Gastroesophageal sphincter (tissue), 4 donors: ENCODE measurements around the gene PCDH9. TPM values are rescaled to one million over a fixed set of nuclear protein-coding genes. Genes with fewer than 3 reads are reported as not detected.

Experiments used
- ATAC-seq: fragments of 150-250 bp; one replicate; pipeline ENCODE4 v1.9.1; 2016; ENCODE audit warnings: mild to moderate bottlenecking, moderate library complexity
- H3K27ac ChIP-seq, 4 donors: fragments of 200-600 bp; sonication (generic) in 3 of 4; 1 replicate in 3 of 4; 2 replicates in 1 of 4; pipeline ENCODE4 v1.5.1; 2016 to 2019
- H3K27me3 ChIP-seq: fragments of 200-600 bp; sonication (generic); one replicate; pipeline ENCODE4 v1.5.1; 2019
- H3K36me3 ChIP-seq, 2 donors: fragments of 200-600 bp; sonication (generic); one replicate each; pipeline ENCODE4 v1.5.1; 2019; ENCODE audit warnings: control low read depth in 1 of 2
- H3K4me1 ChIP-seq, 3 donors: fragments of 200-600 bp; sonication (generic); 1 replicate in 2 of 3; 2 replicates in 1 of 3; pipeline ENCODE4 v1.5.1; 2016 to 2019; ENCODE audit warnings: control low read depth in 2 of 3
- H3K4me3 ChIP-seq, 2 donors: fragments of 200-600 bp; sonication (generic); one replicate each; pipeline ENCODE4 v1.5.1; 2019; ENCODE audit warnings: mild to moderate bottlenecking in 1 of 2, moderate library complexity in 1 of 2
- H3K9me3 ChIP-seq, 3 donors: fragments of 200-600 bp; sonication (generic); one replicate each; pipeline ENCODE4 v1.5.1; 2017 to 2019; ENCODE audit warnings: control low read depth in 2 of 3
- EP300 ChIP-seq: sonication (generic); formaldehyde crosslinking; IDR thresholded peaks from one replicate; pipeline ENCODE4 v1.6.1; 2017; ENCODE audit warnings: antibody characterized with exemption, mild to moderate bottlenecking
- POLR2A ChIP-seq, 2 donors: fragments of 450-650 bp; IDR thresholded peaks; one replicate each; pipeline ENCODE4 v1.6.1; 2017; ENCODE audit warnings: antibody characterized with exemption in 2 of 2, mild to moderate bottlenecking in 2 of 2, moderate library complexity in 1 of 2
- POLR2AphosphoS5 ChIP-seq: sonication (generic); formaldehyde crosslinking; IDR thresholded peaks from one replicate; pipeline ENCODE4 v1.6.1; 2017; ENCODE audit warnings: antibody characterized with exemption
- WGBS, 2 donors: methylation state at CpG; one replicate each; pipeline ENCODE4 v1.1.5; 2018; ENCODE audit warnings: low coverage in 1 of 2; 5-methylcytosine and 5-hydroxymethylcytosine counted together
- total RNA-seq, 4 donors: library from RNA; depleted of rRNA; stranded (reverse); fragments of >200 nt; gene quantifications; one replicate each; pipeline ENCODE4 v1.1.0, GENCODE V29; 2016
- TF ChIP-seq, protein P1 (sequence below), 4 experiments: fragments of 200-600 bp in 2 of 4; fragments of 450-650 bp in 2 of 4; sonication (generic) in 1 of 4; IDR thresholded peaks; one replicate each; pipeline ENCODE4 v1.5.1; 2017 to 2019; ENCODE audit warnings: antibody characterized with exemption in 4 of 4, mild to moderate bottlenecking in 2 of 4, moderate library complexity in 2 of 4

The PCDH9 gene
- total RNA-seq, 4 donors from 2014 or later: 52.9 to 141 (median 56.5) TPM

DNA sequence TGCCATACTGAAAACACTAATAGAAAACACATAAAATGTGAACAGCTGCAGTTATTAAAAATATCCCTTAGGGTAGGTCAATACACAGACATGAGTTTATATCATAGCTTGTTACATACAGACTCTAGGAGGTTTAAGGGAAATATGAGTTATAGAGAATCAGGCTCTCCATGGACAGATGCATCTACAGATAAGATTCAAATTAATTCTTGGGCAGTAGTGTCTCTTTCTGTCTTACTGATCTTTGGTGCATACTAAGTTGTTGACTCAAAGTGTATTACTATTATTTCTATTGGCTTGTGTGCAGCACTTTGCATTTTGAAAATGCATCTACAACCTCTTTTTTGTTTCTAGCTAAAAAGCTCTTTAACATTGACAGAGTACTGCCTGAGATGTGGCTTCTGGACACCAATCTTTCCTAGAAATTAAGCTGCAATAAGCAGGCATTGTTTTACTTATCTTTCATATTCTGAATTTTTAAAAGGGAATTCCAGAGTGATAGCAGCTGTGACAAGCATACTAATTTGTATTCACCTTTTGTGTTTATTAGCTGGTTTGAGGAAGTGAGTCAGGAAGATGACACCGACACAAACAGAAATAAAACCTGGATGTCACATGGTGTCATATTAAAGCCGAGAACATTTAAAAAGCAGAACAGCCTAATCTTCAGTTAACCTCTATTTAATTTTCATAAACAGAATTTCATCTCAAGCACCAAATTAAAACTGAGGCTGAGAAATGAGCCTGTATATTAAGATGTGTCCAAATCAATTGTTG, 399.0 kb downstream of the PCDH9 start:
- no peak for ATAC-seq
- no peaks in the 10 kb centered on the region for H3K9me3 ChIP-seq
- H3K27ac ChIP-seq: no peak overlapping the region
- H3K36me3 ChIP-seq: no peaks in the 10 kb centered on the region
- TF ChIP-seq POLR2A (IDR thresholded peaks at IDR 0.05) (no peak), EP300 (no peak), POLR2AphosphoS5 (no peak)
- TF ChIP-seq, protein P1, sequence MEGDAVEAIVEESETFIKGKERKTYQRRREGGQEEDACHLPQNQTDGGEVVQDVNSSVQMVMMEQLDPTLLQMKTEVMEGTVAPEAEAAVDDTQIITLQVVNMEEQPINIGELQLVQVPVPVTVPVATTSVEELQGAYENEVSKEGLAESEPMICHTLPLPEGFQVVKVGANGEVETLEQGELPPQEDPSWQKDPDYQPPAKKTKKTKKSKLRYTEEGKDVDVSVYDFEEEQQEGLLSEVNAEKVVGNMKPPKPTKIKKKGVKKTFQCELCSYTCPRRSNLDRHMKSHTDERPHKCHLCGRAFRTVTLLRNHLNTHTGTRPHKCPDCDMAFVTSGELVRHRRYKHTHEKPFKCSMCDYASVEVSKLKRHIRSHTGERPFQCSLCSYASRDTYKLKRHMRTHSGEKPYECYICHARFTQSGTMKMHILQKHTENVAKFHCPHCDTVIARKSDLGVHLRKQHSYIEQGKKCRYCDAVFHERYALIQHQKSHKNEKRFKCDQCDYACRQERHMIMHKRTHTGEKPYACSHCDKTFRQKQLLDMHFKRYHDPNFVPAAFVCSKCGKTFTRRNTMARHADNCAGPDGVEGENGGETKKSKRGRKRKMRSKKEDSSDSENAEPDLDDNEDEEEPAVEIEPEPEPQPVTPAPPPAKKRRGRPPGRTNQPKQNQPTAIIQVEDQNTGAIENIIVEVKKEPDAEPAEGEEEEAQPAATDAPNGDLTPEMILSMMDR (IDR thresholded peaks at IDR 0.05): no peak
- peaks cover 0 to 25% (median 5%) of the 10 kb centered on the region in 3 donors for H3K4me1 ChIP-seq
- H3K27me3 ChIP-seq: no peaks in the 10 kb centered on the region
- WGBS, 2 donors: 38 to 46% methylated on average over 2 of the region's 2 CpGs
- H3K4me3 ChIP-seq: no peak overlapping the region

DNA sequence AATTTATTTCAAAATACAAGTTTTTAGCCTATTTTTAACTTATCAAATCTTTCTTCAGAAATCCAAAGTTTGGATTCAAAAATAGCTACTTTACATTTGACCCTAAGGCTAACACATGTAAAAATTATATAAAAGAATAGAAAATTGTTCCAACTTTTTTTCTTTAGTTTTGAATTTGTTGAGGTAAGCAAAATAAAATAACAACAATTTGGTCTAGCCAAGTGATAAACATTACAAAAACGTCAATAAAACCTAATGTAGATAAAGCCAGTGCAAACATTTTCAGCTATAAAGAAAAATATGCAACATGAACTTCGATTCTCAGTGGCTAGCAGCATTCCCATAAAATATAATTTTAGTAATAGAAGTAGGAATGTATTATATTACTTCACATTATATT, 400.3 kb downstream of the PCDH9 start:
- H3K27ac ChIP-seq: no peak overlapping the region
- H3K4me1 ChIP-seq: peaks cover 0 to 15% (median 0%) of the 10 kb centered on the region in 3 donors
- H3K9me3 ChIP-seq: no peaks in the 10 kb centered on the region
- ATAC-seq: no peak
- WGBS, 2 donors: 85 to 100% methylated on average over 2 of the region's 2 CpGs
- TF ChIP-seq EP300 (no peak), POLR2A (IDR thresholded peaks at IDR 0.05) (no peak), POLR2AphosphoS5 (no peak)
- TF ChIP-seq, protein P1 (IDR thresholded peaks at IDR 0.05): no peak
- H3K4me3 ChIP-seq: no peak overlapping the region
- no peaks in the 10 kb centered on the region for H3K36me3 ChIP-seq
- H3K27me3 ChIP-seq: no peaks in the 10 kb centered on the region

DNA sequence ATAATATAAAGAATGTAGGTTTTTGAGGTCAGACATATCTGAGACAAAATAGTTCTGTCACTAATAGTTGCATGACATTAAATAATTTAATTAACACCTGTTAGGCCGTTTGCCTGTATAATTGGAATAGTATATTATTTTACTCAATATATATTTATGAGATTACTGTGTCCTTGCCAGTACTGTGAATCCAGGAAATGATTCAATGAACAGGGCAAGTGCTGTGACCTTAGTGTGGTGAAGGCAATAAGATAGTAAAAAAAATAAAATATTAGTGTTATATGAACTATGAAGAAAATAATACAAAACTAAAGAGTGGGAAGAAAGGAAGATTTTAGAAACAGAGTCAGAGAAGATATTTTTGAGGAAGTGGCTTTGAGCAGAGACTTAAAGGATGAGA, 403.7 kb downstream of the PCDH9 start:
- Histone ChIP-seq H3K9me3 (no peaks in the 10 kb centered on the region), H3K4me3 (no peak overlapping the region), H3K36me3 (no peaks in the 10 kb centered on the region), H3K27me3 (no peaks in the 10 kb centered on the region), H3K4me1 (peaks cover 0 to 5% (median 0%) of the 10 kb centered on the region in 3 donors), H3K27ac (no peak overlapping the region)
- WGBS, 2 donors: 43 to 50% methylated on average over 1 of the region's 1 CpG
- ATAC-seq: no peak
- TF ChIP-seq, protein P1 (IDR thresholded peaks at IDR 0.05): no peak
- no peak for TF ChIP-seq EP300
- no peak for TF ChIP-seq POLR2AphosphoS5
- no peak for TF ChIP-seq POLR2A (IDR thresholded peaks at IDR 0.05)

DNA sequence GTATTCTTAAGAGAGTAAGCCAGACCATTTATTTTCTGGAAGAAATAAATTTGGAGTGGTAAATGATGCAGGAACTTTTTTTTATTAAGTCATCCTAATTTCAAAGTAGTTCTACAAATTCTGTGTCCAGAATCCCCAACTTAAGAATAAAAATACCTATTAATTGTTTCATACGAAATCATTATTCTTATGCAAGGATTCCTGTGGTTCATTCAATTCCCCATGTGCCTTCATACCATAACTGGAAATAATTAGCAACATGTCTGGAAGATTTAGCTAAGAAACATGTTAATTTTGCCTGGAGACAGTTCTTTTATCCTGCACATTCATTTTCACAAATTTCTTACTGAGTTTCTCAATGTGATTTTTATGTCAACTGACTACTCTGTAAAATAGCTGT, 408.6 kb downstream of the PCDH9 start:
- Histone ChIP-seq H3K27ac (no peak overlapping the region), H3K4me1 (no peaks in the 10 kb centered on the region), H3K9me3 (no peaks in the 10 kb centered on the region), H3K36me3 (no peaks in the 10 kb centered on the region), H3K27me3 (no peaks in the 10 kb centered on the region), H3K4me3 (no peak overlapping the region)
- no peak for ATAC-seq
- whole genome bisulfite sequencing, 2 donors: 56 to 60% methylated on average over 1 of the region's 1 CpG
- no peak for TF ChIP-seq POLR2AphosphoS5
- no peak for TF ChIP-seq EP300
- no peak for TF ChIP-seq POLR2A (IDR thresholded peaks at IDR 0.05)
- TF ChIP-seq, protein P1 (IDR thresholded peaks at IDR 0.05): no peak

DNA sequence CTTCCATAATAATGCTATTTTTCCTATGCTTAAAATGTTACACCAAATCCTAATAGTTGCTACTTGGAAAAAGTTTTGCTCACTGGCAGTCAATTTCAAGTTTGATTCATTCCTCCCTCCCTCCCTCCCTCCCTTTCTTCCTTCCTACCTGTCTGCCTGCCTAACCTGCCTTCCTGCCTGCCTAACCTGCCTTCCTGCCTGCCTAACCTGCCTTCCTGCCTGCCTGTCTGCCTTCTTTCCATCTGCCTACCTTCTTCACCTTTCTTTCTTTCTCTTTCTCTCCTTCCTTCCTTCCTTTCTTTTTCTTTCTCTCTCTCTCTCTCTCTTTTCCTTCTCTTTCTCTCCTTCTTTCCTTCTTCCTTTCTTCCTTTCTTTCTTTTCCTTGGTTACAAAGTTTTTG, 418.7 kb downstream of the PCDH9 start:
- ATAC-seq: no peak
- TF ChIP-seq, protein P1 (IDR thresholded peaks at IDR 0.05): no peak
- TF ChIP-seq POLR2AphosphoS5: no peak
- no peak for TF ChIP-seq POLR2A (IDR thresholded peaks at IDR 0.05)
- TF ChIP-seq EP300: no peak
- Histone ChIP-seq H3K27ac (no peak overlapping the region), H3K4me1 (peaks cover 0 to 7% (median 0%) of the 10 kb centered on the region in 3 donors), H3K4me3 (no peak overlapping the region), H3K36me3 (no peaks in the 10 kb centered on the region), H3K27me3 (no peaks in the 10 kb centered on the region), H3K9me3 (no peaks in the 10 kb centered on the region)
